CD14-positive monocyte (primary cell): Measurements from ENCODE around the gene TAF1A. TPM values are rescaled to one million over a fixed set of nuclear protein-coding genes. Genes with fewer than 3 reads are reported as not detected.
A peak's percentile ranks its signal among the peaks of the same experiment; 100 is the strongest.

ENCODE experiments used
- DNase-seq, 3 donors: peaks; one replicate each; pipeline ENCODE4 v3.0.0-alpha.2; 2011 to 2022
- H2AFZ ChIP-seq: 2 replicates; pipeline ENCODE4 v1.6.0; 2012; ENCODE audit warnings: mild to moderate bottlenecking, low read depth, low read length, inconsistent platforms; ENCODE audit not compliant: insufficient read depth, poor library complexity, severe bottlenecking
- H3K27ac ChIP-seq, 2 donors: 1 replicate in 1 of 2; 2 replicates in 1 of 2; pipeline ENCODE4 v1.5.1; 2012 to 2013; ENCODE audit warnings: low read length in 2 of 2, control low read depth in 1 of 2, inconsistent platforms in 1 of 2, low read depth in 1 of 2, mild to moderate bottlenecking in 1 of 2
- H3K27me3 ChIP-seq, 2 donors: one replicate each; pipeline versions ENCODE4 v1.6.0 to v1.6.1; 2011 to 2013; ENCODE audit warnings: low read length in 2 of 2; ENCODE audit not compliant: control insufficient read depth in 2 of 2, insufficient read depth in 2 of 2
- H3K36me3 ChIP-seq, 2 donors: replicated peaks in 1 of 2; 1 replicate in 1 of 2; 2 replicates in 1 of 2; pipeline versions ENCODE4 v1.5.1 to v1.6.1; 2012 to 2013; ENCODE audit warnings: low read length in 2 of 2, control low read depth in 1 of 2, inconsistent platforms in 1 of 2, mild to moderate bottlenecking in 1 of 2; ENCODE audit not compliant: insufficient read depth in 2 of 2, control insufficient read depth in 1 of 2
- H3K4me1 ChIP-seq, 2 donors: 1 replicate in 1 of 2; 2 replicates in 1 of 2; pipeline versions ENCODE4 v1.5.1 to v1.6.1; 2012 to 2013; ENCODE audit warnings: low read length in 2 of 2, control low read depth in 1 of 2, inconsistent platforms in 1 of 2, mild to moderate bottlenecking in 1 of 2, moderate library complexity in 1 of 2; ENCODE audit not compliant: insufficient read depth in 2 of 2, control insufficient read depth in 1 of 2
- H3K4me2 ChIP-seq: replicated peaks from 2 replicates; pipeline ENCODE3; 2012; ENCODE audit warnings: low read length, moderate library complexity, mild to moderate bottlenecking; ENCODE audit not compliant: poor library complexity, severe bottlenecking; ENCODE audit errors: extremely low read depth
- H3K4me3 ChIP-seq, 3 experiments: fragments of 200-600 bp in 1 of 3; sonication (generic) in 1 of 3; replicated peaks in 1 of 3; 1 replicate in 2 of 3; 2 replicates in 1 of 3; pipeline ENCODE4 v1.5.1; 2011 to 2013; ENCODE audit warnings: low read length in 3 of 3, mild to moderate bottlenecking in 3 of 3, control low read depth in 2 of 3, low read depth in 2 of 3, inconsistent platforms in 1 of 3, moderate library complexity in 1 of 3
- H3K79me2 ChIP-seq: 2 replicates; pipeline ENCODE4 v1.6.0; 2012; ENCODE audit warnings: mild to moderate bottlenecking, control low read depth, inconsistent platforms, low read length, moderate library complexity; ENCODE audit not compliant: insufficient read depth
- H3K9ac ChIP-seq: 2 replicates; pipeline ENCODE4 v1.6.0; 2017; ENCODE audit warnings: low read length, mild to moderate bottlenecking; ENCODE audit not compliant: insufficient read depth, poor library complexity, severe bottlenecking
- H3K9me3 ChIP-seq, 2 donors: replicated peaks in 1 of 2; 1 replicate in 1 of 2; 2 replicates in 1 of 2; pipeline versions ENCODE4 v1.5.1 to v1.6.1; 2012 to 2013; ENCODE audit warnings: low read length in 2 of 2, control low read depth in 1 of 2; ENCODE audit not compliant: control insufficient read depth in 1 of 2, insufficient read depth in 1 of 2
- H4K20me1 ChIP-seq: 2 replicates; pipeline ENCODE4 v1.6.0; 2012; ENCODE audit warnings: mild to moderate bottlenecking, low read length, control low read depth, moderate library complexity; ENCODE audit not compliant: insufficient read depth
- H3K27ac Mint-ChIP-seq, 7 donors: one replicate each; pipeline ENCODE4 v1.8.0; 2020; ENCODE audit warnings: mild to moderate bottlenecking in 7 of 7, mixed read lengths in 7 of 7, moderate library complexity in 6 of 7, inconsistent platforms in 2 of 7
- H3K27me3 Mint-ChIP-seq, 3 donors: one replicate each; pipeline ENCODE4 v1.8.0; 2021 to 2022; ENCODE audit warnings: low read depth in 3 of 3, mild to moderate bottlenecking in 3 of 3, mixed read lengths in 3 of 3, moderate library complexity in 3 of 3, inconsistent platforms in 1 of 3
- H3K36me3 Mint-ChIP-seq, 2 donors: one replicate each; pipeline ENCODE4 v1.8.0; 2020; ENCODE audit warnings: mixed read lengths in 2 of 2, inconsistent platforms in 1 of 2, mild to moderate bottlenecking in 1 of 2
- H3K4me1 Mint-ChIP-seq: one replicate; pipeline ENCODE4 v1.8.0; 2020; ENCODE audit warnings: mild to moderate bottlenecking, mixed read lengths
- H3K4me3 Mint-ChIP-seq, 2 donors: one replicate each; pipeline ENCODE4 v1.8.0; 2020; ENCODE audit warnings: mild to moderate bottlenecking in 2 of 2, mixed read lengths in 2 of 2, moderate library complexity in 1 of 2
- H3K9me3 Mint-ChIP-seq, 7 donors: one replicate each; pipeline ENCODE4 v1.8.0; 2020 to 2022; ENCODE audit warnings: mixed read lengths in 7 of 7, mild to moderate bottlenecking in 6 of 7, moderate library complexity in 6 of 7, inconsistent platforms in 2 of 7
- WGBS: methylation state at CpG from one replicate; pipeline ENCODE4 v1.1.5; 2013; ENCODE audit warnings: missing lambda C conversion rate; ENCODE audit not compliant: insufficient coverage; 5-methylcytosine and 5-hydroxymethylcytosine counted together
- intact Hi-C, 2 donors: fragments of 100-400 bp; cut with micrococcal nuclease; formaldehyde crosslinking; loops; one replicate each; pipeline versions ENCODE4 v1.15.0 to v1.15.1; 2023
- polyA plus RNA-seq, 3 donors: library from polyadenylated mRNA; depleted of rRNA in 1 of 3; unstranded in 2 of 3; stranded (reverse) in 1 of 3; fragments of 300-500 nt in 2 of 3; fragments of >200 nt in 1 of 3; fragmentation: Illumina TruSeq in 2 of 3; gene quantifications; 1 replicate in 2 of 3; 2 replicates in 1 of 3; pipeline ENCODE4 v1.2.3, GENCODE V29; 2012 to 2021
- TF ChIP-seq, protein P1 (sequence below): fragments of 200-600 bp; IDR thresholded peaks from one replicate; pipeline ENCODE4 v1.8.0; 2022; ENCODE audit warnings: antibody characterized with exemption, mild to moderate bottlenecking

TAF1A gene
- polyA plus RNA-seq, 3 donors, result 1.3 to 5.1 (median 2.5) TPM

DNA sequence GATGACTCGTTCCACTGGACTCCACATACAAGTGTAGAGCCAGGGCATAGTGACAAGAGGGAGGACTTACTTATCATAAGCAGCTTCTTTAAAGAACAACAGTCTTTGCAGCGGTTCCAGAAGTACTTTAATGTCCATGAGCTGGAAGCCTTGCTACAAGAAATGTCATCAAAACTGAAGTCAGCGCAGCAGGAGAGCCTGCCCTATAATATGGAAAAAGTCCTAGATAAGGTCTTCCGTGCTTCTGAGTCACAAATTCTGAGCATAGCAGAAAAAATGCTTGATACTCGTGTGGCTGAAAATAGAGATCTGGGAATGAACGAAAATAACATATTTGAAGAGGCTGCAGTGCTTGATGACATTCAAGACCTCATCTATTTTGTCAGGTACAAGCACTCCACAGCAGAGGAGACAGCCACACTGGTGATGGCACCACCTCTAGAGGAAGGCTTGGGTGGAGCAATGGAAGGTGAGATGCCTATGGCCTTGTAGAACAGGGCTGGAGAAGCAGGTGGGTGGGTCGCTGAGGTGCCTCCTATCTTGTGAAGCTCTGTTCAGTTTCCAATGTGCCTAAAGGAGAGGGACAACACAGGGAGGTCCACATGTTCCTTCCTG, 40.3 kb upstream of the TAF1A start:
- Histone ChIP-seq H3K9ac (no peak overlapping the region), H2AFZ (no peak overlapping the region), H3K79me2 (no peaks in the 10 kb centered on the region), H3K36me3 (peaks cover 71 to 99% of the 10 kb centered on the region in 2 donors), H4K20me1 (no peaks in the 10 kb centered on the region), H3K4me3 (no peak overlapping the region), H3K27me3 (no peaks in the 10 kb centered on the region), H3K4me1 (no peaks in the 10 kb centered on the region), H3K27ac (no peak overlapping the region), H3K4me2 (no peak overlapping the region), H3K9me3 (no peaks in the 10 kb centered on the region)
- TF ChIP-seq, protein P1, sequence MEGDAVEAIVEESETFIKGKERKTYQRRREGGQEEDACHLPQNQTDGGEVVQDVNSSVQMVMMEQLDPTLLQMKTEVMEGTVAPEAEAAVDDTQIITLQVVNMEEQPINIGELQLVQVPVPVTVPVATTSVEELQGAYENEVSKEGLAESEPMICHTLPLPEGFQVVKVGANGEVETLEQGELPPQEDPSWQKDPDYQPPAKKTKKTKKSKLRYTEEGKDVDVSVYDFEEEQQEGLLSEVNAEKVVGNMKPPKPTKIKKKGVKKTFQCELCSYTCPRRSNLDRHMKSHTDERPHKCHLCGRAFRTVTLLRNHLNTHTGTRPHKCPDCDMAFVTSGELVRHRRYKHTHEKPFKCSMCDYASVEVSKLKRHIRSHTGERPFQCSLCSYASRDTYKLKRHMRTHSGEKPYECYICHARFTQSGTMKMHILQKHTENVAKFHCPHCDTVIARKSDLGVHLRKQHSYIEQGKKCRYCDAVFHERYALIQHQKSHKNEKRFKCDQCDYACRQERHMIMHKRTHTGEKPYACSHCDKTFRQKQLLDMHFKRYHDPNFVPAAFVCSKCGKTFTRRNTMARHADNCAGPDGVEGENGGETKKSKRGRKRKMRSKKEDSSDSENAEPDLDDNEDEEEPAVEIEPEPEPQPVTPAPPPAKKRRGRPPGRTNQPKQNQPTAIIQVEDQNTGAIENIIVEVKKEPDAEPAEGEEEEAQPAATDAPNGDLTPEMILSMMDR, result no peak
- intact Hi-C loops, result loop anchor here in 1 of 2 donors (5.0 kb wide), 1 partner anchor 163 kb away; no protein-coding TSS in a partner anchor
- no peaks in the 10 kb centered on the region for H3K27me3 Mint-ChIP-seq
- DNase-seq, result no peak
- 93% methylated on average over 6 of the region's 7 CpGs for WGBS
- H3K36me3 Mint-ChIP-seq, result peaks cover 67 to 78% of the 10 kb centered on the region in 2 donors
- no peak overlapping the region for H3K4me3 Mint-ChIP-seq
- H3K4me1 Mint-ChIP-seq, result no peaks in the 10 kb centered on the region
- no peaks in the 10 kb centered on the region for H3K9me3 Mint-ChIP-seq
- peak overlapping the region in 1 of 7 donors; percentile 2 for H3K27ac Mint-ChIP-seq

DNA sequence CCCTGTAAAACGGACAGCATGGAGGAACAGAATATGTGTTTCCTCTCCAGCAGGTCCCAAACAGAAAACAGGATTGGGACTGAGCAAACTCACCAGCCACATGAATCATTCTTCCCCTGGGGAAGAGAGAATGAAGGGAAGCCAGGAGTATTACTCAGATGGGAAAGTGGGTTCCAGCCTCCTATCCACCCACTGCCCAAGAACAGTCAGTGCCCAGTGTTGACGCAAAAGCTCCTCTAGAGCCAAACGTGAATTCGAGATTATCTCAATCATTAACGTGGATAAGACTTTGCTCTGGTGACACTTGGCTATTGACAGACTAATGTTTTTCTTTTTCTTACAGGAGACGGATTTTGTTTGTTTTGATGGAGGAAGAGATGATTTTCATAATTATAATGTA, 37.5 kb upstream of the TAF1A start:
- intact Hi-C loops, result no loop called here
- Histone ChIP-seq H3K27ac (no peak overlapping the region), H3K9ac (no peak overlapping the region), H3K4me3 (no peak overlapping the region), H3K27me3 (no peaks in the 10 kb centered on the region), H3K4me1 (no peaks in the 10 kb centered on the region), H3K79me2 (no peaks in the 10 kb centered on the region), H3K4me2 (no peak overlapping the region), H4K20me1 (no peaks in the 10 kb centered on the region), H2AFZ (no peak overlapping the region), H3K36me3 (peaks cover 77 to 100% of the 10 kb centered on the region in 2 donors), H3K9me3 (no peaks in the 10 kb centered on the region)
- 94% methylated on average over 5 of the region's 6 CpGs for WGBS
- H3K36me3 Mint-ChIP-seq, result peaks cover 73 to 85% of the 10 kb centered on the region in 2 donors
- H3K4me3 Mint-ChIP-seq, result no peak overlapping the region
- H3K27me3 Mint-ChIP-seq, result no peaks in the 10 kb centered on the region
- no peak overlapping the region for H3K27ac Mint-ChIP-seq
- no peaks in the 10 kb centered on the region for H3K9me3 Mint-ChIP-seq
- TF ChIP-seq, protein P1, result no peak
- DNase-seq, result no peak
- H3K4me1 Mint-ChIP-seq, result no peaks in the 10 kb centered on the region
